HG03108 (cell line): ENCODE measurements around the gene TRIM9.
"Not testable (repeated sequence)": the region's sequence is repeated elsewhere in the genome, so short reads cannot be mapped to it uniquely, and the experiment has no call there.

Source experiments
- ATAC-seq: cut with Tn5 transposase; IDR thresholded peaks from one replicate; pipeline ENCODE4 v1.9.1; 2021; ENCODE audit warnings: moderate library complexity; ENCODE audit not compliant: unreplicated experiment

Gene TRIM9

DNA sequence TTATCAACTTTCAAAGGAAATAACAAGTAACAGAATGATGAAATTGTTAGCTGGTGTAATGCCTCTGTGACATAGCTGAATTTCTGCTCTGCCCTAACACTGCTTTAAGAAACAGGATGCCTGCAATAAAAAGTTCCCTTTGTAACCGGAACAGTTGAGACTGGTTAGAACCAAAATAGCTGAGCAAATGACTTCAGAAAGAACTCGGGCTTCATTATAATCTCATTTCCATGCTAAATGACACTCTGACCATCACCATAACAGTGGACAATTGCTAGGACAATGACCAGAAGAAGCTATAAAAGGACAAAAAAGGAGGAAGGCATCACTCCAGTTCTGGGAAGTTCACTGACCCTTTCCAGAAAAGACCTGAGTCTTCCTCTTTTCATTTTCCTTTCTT lies 127.1 kb downstream of the TRIM9 start:
- ATAC-seq, result no peak

DNA sequence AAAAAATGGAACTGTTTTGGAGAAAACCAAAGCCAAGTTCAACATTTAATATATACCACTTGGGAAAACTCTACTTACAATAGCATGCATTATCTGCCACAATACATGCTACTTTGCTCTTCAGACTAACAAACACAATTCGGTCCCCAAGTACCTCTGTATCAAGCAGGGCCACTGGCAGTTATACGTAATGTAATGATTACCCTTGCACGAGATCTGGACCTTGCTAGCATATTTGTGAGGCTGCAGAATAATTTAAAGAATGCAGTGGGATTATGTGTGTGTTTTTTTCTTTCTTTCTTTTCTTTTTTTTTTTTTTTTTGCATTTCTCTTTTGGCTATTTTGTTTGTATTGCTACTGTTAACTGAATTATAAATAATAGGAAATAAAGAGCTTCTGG lies 127.8 kb downstream of the TRIM9 start:
- ATAC-seq, result no peak

DNA sequence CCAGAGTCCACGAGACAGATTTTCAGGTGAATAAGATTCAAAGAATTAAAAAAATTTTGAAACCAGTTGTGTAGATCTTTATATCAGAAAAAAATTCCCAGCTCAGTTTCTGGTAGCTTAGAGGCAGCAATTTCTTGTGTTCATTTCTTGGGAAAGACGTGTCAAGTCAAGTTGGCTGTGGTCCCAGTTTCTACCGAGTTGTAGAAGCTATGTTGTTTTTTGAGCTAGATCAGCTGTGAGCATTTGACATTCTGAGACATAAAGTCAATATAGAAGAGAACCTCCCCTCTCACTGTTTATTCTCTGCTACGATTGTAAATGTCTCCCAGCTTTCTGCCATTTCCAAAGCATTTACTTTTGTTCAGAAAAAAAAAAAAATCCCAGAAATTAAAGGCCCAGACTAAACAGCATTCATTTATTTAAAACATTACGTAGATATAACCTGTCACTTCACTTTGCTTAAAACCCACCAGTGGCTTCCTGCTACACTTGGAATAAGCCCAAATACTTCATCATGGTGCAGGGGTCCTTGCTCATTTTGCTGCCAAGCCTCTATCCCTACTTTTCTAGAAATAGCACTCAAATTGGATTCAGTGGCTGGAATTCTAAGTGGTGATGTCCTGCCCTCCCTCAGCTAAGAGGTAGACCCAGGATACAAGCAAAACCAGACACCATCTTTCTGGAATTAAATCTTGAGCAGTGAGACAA lies 130.1 kb downstream of the TRIM9 start:
- no peak for ATAC-seq

DNA sequence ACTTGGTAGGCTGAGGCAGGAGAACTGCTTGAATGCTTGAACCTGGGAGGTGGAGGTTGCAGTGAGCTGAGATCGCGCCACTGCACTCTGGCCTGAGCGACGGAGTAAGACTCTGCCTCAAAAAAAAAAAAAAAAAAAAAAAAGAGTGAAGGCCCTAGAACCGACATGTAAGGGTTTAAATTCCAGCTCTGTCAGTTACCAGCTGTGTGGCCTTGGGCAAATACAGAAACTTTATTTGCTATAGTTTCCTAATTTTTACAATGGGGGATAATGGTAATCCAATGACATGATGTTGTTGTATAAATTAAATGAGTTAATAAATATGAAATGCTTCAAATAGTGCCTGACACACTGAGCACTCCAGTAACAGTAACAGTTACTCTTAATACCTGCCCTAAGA lies 131.0 kb downstream of the TRIM9 start:
- ATAC-seq, result no peak

DNA sequence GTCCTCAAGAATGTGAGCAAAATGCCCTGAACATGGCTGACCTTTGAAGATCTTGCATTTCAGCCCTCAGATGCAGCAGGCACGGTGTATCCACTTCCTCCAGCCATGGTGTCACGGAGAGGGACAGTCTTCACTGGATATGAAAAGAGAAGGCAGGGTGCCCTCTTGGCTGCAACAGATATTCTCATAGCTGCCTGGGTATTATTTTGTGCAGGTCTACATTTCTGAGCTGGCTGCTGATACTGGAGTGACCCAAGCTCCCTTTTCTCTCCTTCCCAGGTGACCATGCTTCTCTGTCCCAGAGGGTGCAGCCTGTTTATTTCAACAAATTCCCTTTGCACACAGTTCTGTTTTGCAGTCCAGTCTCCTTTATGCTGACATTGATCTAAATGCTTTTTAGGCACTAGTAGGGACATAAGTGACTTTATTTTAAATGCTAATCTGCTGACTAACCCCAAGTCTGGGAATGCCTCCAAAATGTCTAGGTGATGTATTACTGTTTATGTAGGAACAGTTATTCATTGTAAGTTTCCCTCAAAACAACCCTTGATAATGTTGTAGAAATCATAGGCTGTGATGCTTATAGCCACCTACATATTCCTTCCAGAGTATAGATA lies 133.2 kb downstream of the TRIM9 start:
- ATAC-seq, result no peak

DNA sequence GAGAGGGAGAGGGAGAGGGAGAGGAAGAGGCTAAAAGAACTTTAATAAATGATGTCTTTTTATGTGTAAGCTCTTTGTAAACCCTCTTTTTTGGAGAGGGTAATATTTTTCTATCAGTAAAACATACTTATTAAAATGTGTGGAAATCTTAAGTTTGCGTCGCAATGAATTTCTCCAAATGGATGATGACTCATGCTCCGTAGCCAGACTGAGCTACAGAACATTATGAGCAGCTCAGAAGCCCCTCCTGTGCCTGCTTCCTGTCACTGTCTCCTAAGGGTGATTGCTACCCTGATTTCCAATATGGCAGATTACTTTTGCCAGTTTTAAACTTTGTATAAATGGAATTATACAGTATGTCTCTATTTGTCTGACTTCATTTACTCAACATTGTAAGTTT lies 137.6 kb downstream of the TRIM9 start:
- ATAC-seq, result no peak

DNA sequence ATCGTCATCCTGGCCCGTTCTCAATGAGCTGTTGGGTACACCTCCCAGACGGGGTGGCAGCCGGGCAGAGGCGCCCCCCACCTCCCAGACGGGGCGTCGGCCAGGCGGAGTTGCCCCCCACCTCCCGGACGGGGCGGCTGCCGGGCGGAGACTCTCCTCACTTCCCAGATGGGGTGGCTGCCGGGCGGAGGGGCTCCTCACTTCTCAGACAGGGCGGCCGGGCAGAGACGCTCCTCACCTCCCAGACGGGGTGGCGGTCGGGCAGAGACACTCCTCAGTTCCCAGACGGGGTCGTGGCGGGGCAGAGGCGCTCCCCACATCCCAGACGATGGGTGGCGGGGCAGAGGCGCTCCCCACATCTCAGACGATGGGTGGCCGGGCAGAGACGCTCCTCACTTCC lies 138.5 kb downstream of the TRIM9 start:
- ATAC-seq, result not testable (repeated sequence)

DNA sequence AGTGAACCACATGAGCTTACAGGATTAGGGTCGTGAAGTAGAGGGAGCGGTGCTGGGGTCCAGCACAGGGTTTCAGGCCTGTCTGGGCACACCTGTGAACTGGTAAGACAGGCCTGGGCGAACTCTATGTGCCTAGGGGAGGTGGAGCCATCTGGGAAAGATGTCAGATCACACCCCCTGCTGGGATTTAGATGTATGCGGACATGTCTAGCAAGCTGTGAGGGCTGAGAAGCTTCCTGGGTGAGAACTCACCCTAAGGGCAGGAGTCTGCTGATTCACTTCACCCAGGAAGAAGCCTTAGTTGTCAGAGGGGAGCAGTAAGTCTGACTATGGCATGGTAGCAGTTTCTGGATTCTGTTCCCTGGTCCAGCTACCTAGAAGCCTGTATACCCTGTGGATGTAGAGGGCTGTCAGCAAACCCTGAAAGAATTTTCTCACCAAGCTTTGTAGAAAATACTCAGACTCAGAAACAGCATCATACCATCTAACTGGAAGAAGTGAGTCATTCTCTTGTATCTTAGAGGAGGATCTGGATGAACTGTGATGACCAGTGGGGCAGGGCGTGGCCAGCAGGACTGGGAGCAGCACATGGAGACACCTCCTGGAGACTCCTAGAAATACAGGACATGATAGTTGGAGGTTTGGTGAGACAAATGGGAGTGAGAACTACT lies 139.4 kb downstream of the TRIM9 start:
- no peak for ATAC-seq

DNA sequence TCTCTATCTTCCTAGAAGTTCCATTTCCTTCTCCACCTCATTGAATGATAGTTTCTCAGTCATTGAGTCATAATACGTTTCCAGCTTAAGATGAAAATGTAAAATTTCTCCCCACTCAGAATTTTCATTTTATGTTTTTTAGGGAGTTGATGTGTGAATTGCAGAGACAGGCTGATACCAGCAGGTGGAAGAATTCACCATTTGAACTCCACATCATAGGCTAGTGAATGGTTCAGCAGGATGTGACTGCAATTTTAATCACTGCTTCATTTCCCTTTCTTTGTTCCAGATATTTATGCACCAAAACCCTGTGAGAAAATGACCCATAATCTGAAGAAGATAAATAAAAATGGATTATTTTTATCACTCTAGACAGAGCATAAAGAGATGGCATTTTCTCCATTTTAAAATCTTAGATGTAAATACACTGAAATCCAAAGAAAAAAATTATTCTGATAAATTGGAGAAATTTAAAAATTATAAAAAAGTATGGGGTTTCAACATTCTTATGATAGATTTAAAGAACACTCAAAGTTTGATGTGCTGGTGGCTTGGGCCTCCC lies 140.0 kb downstream of the TRIM9 start:
- ATAC-seq, result no peak

DNA sequence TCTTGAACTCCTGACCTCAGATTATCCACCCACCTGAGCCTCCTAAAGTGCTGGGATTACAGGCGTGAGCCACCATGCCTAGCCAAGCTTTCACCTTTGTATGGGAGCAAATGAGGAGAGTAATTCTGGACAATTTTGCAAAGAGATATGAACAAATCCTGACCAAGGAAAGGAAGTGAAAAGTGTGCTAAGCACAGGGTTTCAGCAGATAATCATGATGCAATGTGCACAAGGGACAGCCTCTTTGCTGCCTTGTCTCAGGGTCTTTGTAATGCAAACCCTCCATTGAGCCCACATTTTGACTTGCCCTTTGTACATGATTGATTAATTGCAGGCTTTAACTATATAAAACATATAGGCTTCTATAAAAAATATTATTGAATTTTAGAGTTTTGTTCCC lies 141.4 kb downstream of the TRIM9 start:
- ATAC-seq, result no peak

DNA sequence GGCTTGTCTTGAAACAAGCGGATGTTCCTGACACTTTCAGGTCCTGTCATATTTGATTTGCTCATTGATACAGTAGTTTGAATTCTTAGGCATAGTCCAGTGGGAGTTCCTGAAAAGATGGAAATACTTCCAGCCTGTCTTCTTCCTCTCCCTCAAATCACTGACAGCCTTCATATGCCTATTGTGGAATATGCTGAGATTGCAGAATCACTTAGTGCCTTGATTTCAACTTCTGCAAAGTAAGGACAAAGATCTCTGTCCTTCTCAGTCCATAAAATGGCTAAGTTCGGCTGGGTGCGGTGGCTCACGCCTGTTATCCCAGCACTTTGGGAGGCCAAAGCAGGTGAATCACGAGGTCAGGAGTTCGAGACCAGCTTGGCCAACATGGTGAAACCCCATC lies 143.9 kb downstream of the TRIM9 start:
- no peak for ATAC-seq

DNA sequence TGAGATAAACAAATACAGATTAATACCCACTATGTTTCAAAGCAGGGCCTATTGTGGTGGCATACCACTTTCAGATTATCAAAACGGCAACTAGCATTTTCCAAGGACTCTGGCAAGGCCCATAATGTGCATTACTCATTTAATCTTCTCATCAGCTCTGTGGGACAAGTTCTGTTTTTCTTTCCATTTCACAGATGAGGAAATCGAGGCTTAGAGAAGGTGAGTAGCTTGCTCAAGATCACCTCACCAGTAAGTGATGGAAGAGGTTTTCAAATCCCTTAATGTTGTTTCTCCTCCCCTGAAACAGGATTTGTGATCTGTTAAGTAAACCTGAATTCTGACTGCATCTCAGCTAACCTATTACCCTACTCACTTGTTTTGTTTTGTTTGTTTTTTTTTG lies 146.7 kb downstream of the TRIM9 start:
- ATAC-seq, result no peak

DNA sequence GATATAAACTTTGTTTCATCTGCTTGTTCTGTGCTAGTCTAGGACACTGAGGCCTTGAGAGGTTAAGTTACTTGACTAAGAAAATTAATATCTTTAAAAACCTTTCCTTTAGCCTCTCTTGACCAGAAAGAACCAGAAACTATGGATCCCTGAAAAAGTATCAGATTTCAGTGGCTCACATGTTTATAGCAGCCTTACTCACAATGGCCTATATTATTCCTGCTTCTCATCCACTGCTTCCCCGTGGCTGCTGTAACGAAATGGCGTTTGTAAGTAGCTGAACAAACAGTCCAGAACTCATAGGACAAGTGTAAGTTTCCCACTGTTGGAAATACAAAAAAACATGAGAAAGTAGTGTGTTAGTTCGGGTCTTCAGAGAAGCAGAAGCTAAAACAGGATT lies 147.5 kb downstream of the TRIM9 start:
- ATAC-seq, result no peak

DNA sequence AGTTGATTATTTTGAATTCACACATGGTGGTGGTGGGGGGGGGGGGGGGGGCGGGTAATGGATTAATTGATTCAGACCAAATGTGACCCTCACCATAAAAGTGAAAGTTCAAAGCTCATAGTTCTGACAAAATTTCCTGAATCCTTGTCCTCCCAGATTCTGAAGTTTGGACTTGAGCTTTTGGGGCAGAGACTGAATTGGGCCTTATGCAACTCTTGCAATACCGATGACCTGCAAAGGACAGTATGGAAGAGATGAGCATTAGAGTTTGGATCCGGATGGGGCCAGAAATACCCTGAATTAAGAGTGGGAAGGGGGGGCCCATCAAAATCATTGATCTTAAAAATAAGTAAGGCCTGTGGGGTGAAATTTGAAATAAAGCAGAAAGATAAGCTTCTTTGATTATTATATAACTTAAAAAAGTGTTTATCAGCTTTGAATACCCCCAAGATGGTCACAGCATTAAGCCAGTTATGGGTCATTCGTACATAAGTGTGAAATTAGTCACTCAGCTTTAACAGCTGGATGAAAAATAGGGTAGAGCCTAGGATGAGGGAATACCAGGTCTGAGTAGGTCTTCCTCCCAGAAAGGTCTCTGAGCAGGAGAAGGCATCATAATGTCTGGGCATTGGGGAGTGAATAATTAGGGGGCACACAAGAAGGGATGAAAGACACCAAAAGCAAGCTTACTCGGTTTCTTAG lies 148.5 kb downstream of the TRIM9 start:
- ATAC-seq, result no peak

DNA sequence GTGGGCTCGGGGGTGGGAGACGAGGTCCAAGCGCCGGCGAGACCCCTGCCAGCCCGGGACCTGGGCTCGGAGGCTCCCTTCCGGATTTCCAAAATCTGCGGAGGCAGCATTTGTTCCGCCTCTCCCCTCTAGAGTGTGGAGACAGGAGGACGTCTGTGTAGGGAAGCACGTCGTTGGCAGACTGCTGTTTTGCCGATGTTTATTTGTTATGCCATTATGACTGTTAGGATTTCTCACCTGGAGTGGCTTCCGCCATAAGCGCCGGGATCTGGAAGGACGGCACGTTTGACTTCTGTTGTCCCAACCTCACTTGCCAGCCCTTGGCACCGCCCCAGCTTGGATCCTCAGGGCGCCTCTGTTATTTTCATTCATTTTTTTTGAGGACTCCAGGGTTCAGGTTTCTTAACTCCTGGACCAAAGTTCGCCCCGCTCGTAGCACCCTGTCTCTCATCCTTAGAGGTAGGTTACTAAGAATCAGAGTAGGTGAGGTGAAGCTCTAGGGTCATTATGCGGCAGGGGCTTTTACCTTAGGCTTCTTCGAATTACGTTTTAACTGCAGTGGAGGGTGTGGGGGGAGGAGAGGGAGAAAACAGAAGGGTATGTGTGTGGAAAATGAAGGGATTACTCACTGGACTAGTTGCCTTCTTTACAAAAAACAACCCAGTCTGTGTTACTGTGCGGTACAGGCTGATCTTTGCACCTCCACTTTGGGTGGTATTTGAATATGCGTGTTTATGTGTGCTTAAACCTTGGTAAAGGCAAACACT lies 150.1 kb downstream of the TRIM9 start:
- ATAC-seq, result peak; percentile 8

DNA sequence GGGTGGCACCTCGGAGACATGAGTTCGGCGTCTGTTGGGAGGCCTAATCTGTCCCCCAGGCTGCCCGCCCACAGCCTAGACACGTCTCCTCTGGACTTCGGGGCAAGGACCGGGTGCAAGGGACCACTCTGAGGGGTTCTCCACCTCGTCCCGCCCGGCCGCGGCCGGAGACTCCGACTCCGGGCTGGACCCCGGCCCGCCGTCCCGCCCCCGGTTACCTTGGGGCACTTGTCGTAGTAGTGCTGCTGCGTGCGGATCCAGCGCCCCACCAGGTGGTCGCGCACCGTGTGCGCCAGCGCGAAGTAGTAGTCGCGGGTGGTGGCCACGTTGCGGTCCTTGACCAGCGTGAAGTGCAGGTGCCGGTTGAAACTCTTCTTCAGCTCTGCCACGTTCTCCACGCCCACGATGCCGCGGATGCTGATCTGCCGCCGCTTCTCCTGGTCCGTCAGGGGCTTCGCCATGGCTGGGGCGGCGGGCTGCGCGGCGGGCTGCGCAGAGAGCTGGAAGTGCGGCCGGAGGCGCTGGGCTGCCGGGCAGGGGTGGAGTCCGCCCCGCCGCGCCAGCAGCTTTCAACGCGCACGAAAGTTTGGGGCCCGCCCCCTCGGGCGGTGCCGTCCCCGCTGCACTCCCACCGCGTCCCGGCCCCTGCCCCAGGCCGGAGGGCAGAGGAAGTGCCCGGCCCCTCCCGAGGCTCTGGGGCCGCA lies 150.8 kb downstream of the TRIM9 start, which contains the start of gene PYGL:
Gene PYGL (minus strand): TSS at position 541 of the 704 bp plus-strand sequence. CDS start 80 bp downstream, at position 461.
- peak; percentile 72 for ATAC-seq

DNA sequence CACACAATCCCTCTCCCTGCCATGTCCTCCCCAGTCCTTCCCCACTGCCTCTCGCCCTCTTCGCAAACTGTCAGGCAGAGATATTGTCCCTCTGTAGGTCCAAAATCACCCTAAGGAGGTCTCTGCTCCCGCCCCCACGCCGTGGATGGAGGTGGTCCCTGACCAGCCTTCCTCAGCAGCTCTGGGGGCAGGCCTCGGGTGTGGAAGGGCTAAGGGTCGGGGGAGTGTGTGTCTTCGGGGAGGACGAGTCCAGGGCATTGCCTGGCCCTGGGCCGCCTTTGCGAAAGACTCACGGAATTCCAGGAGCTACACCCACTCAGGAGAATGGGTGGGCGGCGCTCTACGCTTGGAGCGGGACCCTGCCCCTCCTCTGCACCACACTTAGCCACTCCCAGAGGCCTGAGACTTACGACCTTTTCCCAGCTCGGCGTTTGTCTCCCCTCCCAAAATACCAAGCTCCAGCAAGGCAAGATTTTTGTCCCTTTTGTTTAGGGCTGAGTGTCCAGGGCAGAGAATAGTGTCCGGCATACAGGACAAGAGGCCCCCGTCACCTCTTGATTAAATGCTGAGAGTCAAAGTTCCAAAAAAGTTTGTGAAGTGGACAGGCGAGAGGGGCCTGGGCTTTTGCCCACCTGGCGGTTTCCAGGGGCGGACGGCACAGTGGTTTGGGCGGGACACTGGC lies 151.5 kb downstream of the TRIM9 start:
- ATAC-seq, result no peak

DNA sequence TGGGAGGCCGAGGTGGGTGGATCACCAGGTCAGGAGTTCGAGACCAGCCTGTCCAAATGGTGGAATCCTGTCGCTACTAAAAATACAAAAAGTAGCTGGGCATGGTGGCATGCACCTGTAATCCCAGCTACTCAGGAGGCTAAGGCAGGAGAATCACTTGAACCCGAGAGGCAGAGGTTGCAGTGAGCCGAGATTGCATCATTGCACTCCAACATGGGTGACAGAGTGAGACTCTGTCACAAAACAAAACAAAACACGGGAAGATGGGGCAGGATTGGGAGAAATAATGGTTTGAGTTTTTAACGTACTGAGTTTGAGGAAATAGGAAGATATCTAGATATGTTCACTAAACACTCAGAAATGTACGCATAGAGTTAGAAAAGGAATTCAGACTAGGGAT lies 153.3 kb downstream of the TRIM9 start:
- ATAC-seq, result not testable (repeated sequence)

DNA sequence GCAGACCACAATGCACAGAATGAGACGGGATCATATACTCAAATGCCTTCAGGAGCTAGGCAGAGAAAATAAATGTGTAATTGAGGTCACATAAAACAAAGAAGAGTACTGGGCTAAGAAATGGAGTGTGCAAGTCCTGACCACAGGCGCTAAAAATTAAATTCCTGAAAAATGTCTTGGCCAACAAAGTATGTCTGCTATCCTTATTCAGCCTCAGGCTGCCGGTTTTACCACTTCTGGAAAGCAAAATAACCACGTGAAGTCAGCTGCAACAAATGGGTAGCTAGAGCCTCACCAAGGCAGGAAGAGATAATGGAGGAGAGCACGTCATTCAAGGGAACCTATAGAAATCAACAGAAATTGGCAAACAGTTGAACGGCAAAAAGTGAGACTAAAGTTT lies 153.8 kb downstream of the TRIM9 start:
- no peak for ATAC-seq
